ENCODE results near the gene MAF. TPM values are rescaled to one million over a fixed set of nuclear protein-coding genes. Genes with fewer than 3 reads are reported as not detected.

Gene MAF
- total RNA-seq, 1 experiment from 2014 or later: 0.47 TPM

DNA sequence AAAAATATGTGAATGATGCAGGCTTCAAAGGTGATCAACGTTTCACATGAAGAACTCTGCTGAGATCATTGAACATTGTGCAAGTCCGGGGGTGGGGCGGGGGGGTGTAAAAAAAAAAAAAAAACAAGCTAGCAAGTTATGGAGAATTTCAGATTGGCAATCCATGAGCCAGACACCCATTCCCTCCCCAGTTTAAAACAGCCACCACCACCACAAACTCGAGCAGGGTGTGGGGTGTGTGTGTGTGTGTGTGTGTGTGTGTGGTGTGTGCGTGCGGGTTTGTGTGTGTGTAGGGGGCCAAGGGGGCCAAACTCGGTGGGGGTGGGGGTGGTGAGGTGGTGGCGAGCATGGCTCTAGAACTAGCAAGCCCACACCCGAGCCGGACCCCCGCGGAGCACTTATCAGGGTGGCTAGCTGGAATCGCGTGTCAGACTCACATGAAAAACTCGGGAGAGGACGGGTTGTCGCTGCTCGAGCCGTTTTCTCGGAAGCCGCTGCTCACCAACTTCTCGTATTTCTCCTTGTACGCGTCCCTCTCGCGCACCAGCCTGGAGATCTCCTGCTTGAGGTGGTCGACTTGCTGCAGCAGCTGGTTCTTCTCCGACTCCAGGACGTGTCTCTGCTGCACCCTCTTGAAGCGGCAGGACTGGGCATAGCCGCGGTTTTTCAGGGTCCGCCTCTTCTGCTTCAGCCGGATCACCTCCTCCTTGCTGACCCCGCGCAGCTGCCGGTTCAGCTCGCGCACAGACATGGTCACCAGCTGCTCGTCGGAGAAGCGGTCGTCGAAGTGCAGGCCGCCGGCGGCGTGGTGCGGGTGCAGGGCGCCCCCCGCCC lies 2.0 kb downstream of the MAF start:
- no peak overlapping the region for H3K27ac Mint-ChIP-seq (ENCODE audit: low read depth, unreplicated experiment)

DNA sequence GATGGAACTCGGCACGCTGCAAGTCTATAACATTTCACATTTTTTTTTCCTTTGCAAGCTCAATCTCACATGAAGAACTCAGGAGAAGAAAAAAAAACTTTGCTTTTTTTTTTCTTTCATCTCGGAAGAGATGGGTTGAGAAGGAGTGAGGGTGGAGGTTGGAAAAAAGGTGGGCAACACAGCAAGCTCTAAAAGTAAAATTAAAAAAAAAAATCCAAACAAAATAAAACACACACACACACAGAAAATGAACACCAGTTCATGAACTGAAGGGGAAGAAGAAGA lies 2.5 kb downstream of the MAF start:
- H3K4me3 Mint-ChIP-seq (ENCODE audit: unreplicated experiment): peak overlapping the region; percentile 84
- no peaks in the 10 kb centered on the region for H3K36me3 Mint-ChIP-seq (ENCODE audit: insufficient read depth, unreplicated experiment)
- no TSS peak for BruUV-seq (replicated peaks)

More for the DNA sequence above, 2.0 kb downstream of the MAF start:
- H3K9me3 Mint-ChIP-seq (ENCODE audit: unreplicated experiment): no peaks in the 10 kb centered on the region
- no TSS peak for BruUV-seq (replicated peaks)
- ChIA-PET CTCF (interaction anchor here (0.6 kb wide), 2 partner anchors 228 to 576 kb away, joined by 3 read pairs; no protein-coding TSS in a partner anchor), POLR2A (no interaction called here)
- peak; percentile 21 for DNase-seq (ENCODE audit: unreplicated experiment)
- TF ChIP-seq CTCF (IDR thresholded peaks at IDR 0.05; ENCODE audit: unreplicated experiment): no peak
- no peaks in the 10 kb centered on the region for H3K36me3 Mint-ChIP-seq (ENCODE audit: insufficient read depth, unreplicated experiment)
- intact Hi-C loops (cut with micrococcal nuclease): no loop called here
- peak overlapping the region; percentile 84 for H3K4me3 Mint-ChIP-seq (ENCODE audit: unreplicated experiment)
- peaks cover 6% of the 10 kb centered on the region for H3K4me1 Mint-ChIP-seq (ENCODE audit: insufficient read depth, unreplicated experiment)
- no peaks in the 10 kb centered on the region for H3K27me3 Mint-ChIP-seq (ENCODE audit: insufficient read depth, unreplicated experiment)

DNA sequence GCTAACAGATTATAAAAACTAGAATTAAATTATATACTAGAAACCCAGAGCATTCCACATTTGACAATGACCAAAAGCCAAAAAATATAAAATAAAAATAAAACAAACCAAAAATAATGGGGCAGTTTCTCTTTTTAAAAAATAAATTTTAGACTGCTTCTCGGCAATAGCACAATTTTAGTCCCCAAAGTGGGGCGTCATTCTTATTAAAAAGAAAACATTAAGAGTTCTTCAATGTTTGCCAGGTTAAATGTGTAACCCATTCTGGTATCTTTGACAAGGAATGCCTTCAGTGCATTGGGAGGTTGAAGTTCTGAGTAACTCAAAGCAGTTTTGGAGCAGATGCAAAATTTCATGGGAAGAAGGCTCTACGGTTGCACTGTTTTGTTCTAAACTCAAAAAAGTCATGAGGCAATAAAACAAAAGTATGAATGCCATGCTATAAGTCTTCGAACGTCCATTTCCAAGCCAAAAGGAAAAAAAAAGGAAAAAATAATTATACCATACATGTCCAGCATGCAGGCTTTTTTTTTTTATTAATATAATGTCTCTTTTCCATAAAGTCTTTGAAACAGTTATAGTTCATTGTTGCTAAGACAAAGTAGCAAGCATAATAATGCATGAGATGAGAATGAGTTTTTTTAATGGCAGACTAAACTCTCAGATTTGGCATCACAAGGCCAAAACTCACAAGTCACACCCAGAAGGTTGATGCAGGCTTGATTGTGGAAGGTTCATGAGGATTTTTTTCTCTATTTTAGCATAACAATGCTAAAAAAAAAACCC lies 3.1 kb downstream of the MAF start:
- no peak for TF ChIP-seq CTCF (IDR thresholded peaks at IDR 0.05; ENCODE audit: unreplicated experiment)
- no peaks in the 10 kb centered on the region for H3K27me3 Mint-ChIP-seq (ENCODE audit: insufficient read depth, unreplicated experiment)
- no peak overlapping the region for H3K27ac Mint-ChIP-seq (ENCODE audit: low read depth, unreplicated experiment)
- CTCF ChIA-PET: interaction anchor here (0.6 to 0.7 kb wide), 6 partner anchors 227 to 1468 kb away, joined by 3 read pairs; no protein-coding TSS in a partner anchor
- no peaks in the 10 kb centered on the region for H3K36me3 Mint-ChIP-seq (ENCODE audit: insufficient read depth, unreplicated experiment)
- peaks cover 6% of the 10 kb centered on the region for H3K4me1 Mint-ChIP-seq (ENCODE audit: insufficient read depth, unreplicated experiment)
- POLR2A ChIA-PET: no interaction called here
- H3K4me3 Mint-ChIP-seq (ENCODE audit: unreplicated experiment): peak overlapping the region; percentile 84
- DNase-seq (ENCODE audit: unreplicated experiment): no peak
- intact Hi-C loops (cut with micrococcal nuclease): no loop called here
- no TSS peak for BruUV-seq (replicated peaks)
- H3K9me3 Mint-ChIP-seq (ENCODE audit: unreplicated experiment): no peaks in the 10 kb centered on the region

More for the DNA sequence above, 2.5 kb downstream of the MAF start:
- Mint-ChIP-seq H3K9me3 (ENCODE audit: unreplicated experiment) (no peaks in the 10 kb centered on the region), H3K4me1 (ENCODE audit: insufficient read depth, unreplicated experiment) (peaks cover 6% of the 10 kb centered on the region), H3K27ac (ENCODE audit: low read depth, unreplicated experiment) (no peak overlapping the region), H3K27me3 (ENCODE audit: insufficient read depth, unreplicated experiment) (no peaks in the 10 kb centered on the region)
- intact Hi-C loops (cut with micrococcal nuclease): no loop called here
- POLR2A ChIA-PET: no interaction called here
- no peak for TF ChIP-seq CTCF (IDR thresholded peaks at IDR 0.05; ENCODE audit: unreplicated experiment)
- CTCF ChIA-PET: interaction anchor here (0.6 kb wide), 3 partner anchors 228 to 575 kb away, joined by 3 read pairs; no protein-coding TSS in a partner anchor
- DNase-seq (ENCODE audit: unreplicated experiment): no peak

GRCh38 chr16:79595931-79596450 lies 4.5 kb downstream of the MAF start:
- BruUV-seq (replicated peaks): no TSS peak
- ChIA-PET CTCF (interaction anchor here (0.6 kb wide), 1 partner anchor 17 kb away, joined by 3 read pairs; no protein-coding TSS in a partner anchor), POLR2A (no interaction called here)
- TF ChIP-seq CTCF (IDR thresholded peaks at IDR 0.05; ENCODE audit: unreplicated experiment): no peak
- Mint-ChIP-seq H3K36me3 (ENCODE audit: insufficient read depth, unreplicated experiment) (no peaks in the 10 kb centered on the region), H3K27me3 (ENCODE audit: insufficient read depth, unreplicated experiment) (no peaks in the 10 kb centered on the region), H3K4me1 (ENCODE audit: insufficient read depth, unreplicated experiment) (no peaks in the 10 kb centered on the region), H3K27ac (ENCODE audit: low read depth, unreplicated experiment) (no peak overlapping the region), H3K9me3 (ENCODE audit: unreplicated experiment) (no peaks in the 10 kb centered on the region), H3K4me3 (ENCODE audit: unreplicated experiment) (no peak overlapping the region)
- intact Hi-C loops (cut with micrococcal nuclease): no loop called here
- DNase-seq (ENCODE audit: unreplicated experiment): no peak
